Activated T-helper 9 cell treated with anti-CD3 and anti-CD28 coated beads, Interleukin-2, amount 50 U/mL, for 16 hours (primary cell): Measurements from ENCODE around the gene SPDEF.

Experiments used
- DNase-seq: peaks from one replicate; pipeline ENCODE4 v3.0.0-alpha.2; 2020; ENCODE audit warnings: low read depth

Gene SPDEF

GRCh38 chr6:34544776-34545471 lies 11.2 kb downstream of the SPDEF start:
- DNase-seq = no peak

DNA sequence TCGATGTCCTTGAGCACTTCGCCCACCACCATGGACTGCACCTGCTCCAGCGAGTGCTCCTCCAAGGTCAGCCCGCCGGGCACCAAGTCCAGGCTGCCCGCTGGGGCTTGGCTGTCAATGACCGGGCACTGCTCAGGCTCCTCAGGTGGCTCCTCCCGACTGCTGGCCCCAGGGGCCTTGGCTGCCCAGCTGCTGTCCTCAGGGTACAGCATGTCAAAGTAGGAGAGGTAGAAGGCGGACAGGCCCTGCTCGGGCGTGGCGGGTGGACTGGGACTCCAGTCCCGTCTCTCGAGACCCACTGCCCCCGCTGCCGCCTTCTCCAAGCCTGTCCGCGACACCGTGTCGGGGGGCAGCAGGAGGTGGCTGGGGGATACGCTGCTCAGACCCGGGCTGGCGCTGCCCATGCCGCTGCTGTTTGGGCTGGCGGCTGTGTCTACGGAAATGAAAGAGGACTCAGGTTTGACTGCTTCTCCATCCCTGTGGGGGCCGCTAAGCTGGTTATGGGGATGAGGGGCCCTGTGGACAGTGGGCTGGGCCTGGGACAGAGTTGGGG lies 12.0 kb downstream of the SPDEF start:
- DNase-seq = no peak

DNA sequence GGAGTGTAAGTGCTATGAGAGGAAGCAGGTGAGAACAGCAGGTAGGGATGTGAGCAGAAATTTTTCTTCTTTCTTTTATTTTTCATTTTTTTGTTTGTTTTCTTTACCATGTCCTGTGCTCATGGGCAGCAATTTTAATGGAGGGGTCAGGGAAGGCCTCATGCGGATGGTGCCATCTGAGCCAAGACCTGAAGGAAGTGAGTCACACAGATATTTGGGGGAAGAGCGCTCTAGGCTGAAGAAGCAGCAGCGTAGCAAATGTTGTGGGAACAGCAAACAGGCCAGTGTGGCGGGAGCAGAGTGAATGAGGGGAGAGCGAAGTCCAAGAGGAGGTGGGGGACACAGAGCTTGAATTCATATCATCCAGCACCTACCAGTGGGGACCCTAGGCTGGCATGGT lies 12.7 kb downstream of the SPDEF start:
- DNase-seq = no peak

DNA sequence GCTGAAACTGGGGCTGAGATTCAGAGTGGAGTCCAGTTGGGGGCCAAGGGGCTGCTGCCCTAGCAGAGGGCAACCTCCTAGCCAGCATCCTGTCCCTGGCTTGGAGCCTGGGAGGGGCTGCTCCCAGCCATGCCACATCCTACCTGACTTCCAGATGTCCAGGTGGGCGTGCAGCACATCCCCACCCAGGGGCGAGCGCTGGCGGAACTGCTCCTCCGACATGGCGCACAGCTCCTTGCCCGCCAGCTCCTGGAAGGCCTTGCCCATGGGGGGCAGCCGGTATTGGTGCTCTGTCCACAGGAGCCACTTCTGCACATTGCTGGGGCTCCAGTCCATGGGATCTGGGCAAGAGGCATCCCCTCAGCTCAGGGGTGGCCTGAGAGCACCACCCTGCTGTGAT lies 15.3 kb downstream of the SPDEF start:
- DNase-seq = no peak

DNA sequence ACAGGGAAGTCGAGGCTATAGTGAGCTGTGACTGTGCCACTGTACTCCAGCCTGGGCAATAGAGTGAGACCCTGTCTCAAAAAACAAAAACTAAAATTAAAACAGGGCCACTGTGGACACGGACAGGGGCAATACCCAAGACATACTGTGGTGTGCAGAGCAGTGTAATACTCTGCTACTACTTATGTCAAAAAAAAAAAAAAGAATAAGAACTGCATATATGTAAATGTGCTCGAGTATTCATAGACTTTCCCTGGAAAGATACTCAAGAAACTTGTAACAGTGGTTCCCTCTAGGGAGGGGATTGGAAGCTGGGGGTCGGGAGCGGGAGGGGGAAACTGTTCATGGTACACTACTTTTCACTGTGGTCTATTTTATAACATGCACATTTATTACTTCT lies 15.9 kb downstream of the SPDEF start:
- no peak for DNase-seq

GRCh38 chr6:34539181-34539580 lies 16.9 kb downstream of the SPDEF start:
- no peak for DNase-seq

DNA sequence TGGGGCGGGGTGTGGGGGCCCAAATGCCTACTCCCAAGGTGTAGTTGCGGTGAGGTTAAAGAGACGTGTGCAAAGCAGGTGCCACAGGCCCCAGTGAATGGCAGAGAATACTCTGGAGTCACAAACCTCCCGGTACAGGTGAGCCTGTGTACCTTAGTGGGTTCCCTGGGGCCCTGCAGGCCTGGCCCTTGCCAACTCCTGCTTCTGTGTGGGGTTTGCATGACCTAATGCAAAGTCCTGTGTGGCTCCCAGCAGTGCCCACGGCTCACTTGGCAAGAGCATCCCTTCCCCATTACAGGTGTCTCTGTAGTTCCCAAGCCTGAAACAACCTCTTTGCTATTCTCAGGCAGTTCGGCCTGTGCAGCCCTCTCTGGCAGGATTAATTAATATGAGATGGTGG lies 17.5 kb downstream of the SPDEF start:
- DNase-seq = no peak

GRCh38 chr6:34537922-34538550 lies 18.1 kb downstream of the SPDEF start:
- DNase-seq = no peak

- no peak for DNase-seq
These were observed 18.9 kb downstream of the SPDEF start for GRCh38 chr6:34536959-34537848.

DNA sequence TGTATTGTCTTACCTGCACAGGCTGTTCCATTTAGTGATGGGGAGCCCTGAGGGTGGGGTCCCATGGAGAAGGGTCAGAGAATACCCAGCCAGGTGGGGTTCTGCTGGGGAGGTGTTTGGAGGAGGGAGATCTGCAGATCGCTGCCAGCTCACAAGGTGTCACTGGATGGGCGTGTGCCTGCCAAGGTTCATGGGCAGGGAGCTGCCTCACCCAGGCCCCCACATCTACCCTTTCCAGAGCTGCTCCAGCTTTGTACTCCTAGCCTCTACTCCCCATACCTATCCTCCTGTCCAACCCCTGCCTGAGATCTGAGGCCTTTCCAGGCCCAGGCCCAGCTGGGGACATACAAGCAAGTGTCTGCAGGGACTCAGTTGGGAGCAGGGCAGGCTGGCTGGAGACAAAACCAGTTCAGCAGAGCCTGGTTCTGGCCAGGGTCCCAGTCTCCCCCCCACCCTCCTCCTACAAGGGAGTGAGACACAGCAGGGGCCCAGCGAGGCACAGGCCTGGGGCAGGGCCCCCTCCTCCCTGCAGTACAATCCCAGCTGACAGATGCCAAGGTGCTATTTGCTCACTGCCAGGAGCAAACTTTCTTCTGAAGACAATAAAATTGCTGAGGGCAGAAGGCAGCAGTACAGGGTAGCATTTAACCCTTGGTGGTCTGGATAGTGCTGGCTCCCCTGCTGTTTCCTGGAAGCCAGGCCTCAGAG lies 19.7 kb downstream of the SPDEF start:
- no peak for DNase-seq

DNA sequence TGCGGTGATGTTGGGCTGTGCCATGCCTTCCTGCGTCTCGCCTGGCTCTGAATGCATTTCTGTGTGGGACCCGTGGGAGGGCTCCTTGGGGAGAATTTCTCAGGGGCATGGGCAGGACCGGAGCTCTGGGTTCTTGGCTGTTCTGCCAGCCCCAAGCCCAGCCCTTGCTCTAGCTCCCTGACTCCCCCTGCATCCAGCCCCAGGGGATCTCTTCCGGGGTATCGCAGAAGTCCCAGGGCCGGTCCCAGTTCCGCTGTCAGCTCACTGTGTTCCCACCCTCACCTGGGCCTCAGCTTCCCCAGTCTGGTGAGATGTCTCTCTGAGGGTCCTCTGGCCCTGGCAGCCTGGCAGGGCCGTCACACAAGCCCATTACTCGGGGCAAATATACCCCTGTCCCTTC lies 20.5 kb downstream of the SPDEF start:
- no peak for DNase-seq

DNA sequence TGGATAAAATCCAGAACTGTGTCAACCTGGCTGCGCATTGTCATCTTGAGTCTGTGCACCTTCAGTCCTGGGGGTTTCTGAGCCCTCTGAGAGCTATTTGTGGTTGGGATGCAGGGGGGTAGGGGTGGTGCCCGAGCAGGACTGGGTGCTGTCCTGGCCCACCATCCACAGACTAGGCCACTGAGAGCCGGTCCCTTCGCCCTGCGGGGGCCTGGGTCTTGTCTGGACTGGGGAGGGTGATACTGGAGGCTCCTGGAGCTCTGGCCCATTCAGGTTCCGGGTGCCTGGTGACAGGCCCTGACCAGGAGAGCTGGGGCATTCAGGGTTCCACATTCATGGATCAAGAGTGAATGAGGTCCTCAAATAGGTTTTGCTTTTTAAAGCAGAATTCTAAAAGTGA lies 20.9 kb downstream of the SPDEF start:
- DNase-seq = no peak

- no peak for DNase-seq
These were observed 21.5 kb downstream of the SPDEF start for GRCh38 chr6:34534656-34535055.

GRCh38 chr6:34534146-34534545 lies 22.0 kb downstream of the SPDEF start:
- no peak for DNase-seq

- DNase-seq = no peak
These were observed 23.9 kb downstream of the SPDEF start for GRCh38 chr6:34532230-34532629.

- no peak for DNase-seq
These were observed 24.4 kb downstream of the SPDEF start for GRCh38 chr6:34531580-34532201.

DNA sequence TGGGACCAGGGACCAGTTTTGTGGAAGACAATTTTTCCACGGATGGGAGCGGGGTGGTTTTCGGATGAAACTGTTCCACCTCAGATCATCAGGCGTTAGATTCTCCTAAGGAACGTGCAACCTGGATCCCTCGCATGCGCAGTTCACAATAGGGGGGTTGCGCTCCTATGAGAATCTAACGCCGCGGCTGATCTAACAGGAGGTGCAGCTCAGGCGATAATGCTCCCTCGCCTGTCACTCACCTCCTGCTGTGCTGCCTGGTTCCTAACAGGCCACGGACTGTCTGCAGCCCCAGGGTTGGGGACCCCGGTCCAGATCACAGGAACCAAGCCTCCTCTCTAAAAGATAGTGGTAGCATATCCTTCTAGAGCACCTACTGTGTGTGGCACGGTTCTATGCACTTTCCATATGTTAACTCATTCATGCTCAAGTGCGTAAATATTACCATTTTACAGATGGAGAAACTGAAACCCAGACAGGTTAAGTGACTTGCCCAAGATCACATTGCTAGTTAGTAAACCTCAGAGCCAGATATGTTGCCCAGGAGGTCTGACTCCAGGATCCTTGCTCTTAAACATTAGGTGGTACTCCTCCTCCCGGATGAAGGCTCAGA lies 25.3 kb downstream of the SPDEF start:
- DNase-seq = no peak

DNA sequence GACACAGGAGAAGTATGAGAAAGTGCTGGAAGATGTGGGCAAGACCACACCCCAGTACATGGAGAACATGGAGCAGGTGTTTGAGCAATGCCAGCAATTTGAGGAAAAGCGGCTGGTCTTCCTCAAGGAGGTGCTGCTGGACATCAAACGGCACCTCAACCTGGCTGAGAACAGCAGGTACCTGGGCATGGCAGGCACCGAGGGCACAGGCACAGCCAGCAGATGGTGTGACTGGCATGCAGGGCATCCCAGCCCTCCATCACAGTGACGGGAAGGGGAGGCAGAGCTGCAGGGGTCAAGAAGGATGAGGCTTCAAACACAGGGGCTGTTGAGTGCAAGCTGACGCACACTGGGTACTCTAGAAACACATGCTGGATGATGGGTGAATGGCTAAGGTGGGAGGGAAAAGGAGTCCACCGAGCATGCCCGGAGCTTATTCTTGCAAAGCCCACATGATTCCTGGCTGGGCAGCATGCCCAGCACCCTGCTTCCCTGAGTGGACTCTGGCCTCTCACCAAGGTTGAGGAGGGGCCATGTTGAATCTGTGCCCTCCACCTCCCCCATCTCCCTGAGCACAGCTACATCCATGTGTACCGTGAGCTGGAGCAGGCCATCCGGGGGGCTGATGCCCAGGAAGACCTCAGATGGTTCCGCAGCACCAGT lies 26.3 kb downstream of the SPDEF start:
- no peak for DNase-seq

DNA sequence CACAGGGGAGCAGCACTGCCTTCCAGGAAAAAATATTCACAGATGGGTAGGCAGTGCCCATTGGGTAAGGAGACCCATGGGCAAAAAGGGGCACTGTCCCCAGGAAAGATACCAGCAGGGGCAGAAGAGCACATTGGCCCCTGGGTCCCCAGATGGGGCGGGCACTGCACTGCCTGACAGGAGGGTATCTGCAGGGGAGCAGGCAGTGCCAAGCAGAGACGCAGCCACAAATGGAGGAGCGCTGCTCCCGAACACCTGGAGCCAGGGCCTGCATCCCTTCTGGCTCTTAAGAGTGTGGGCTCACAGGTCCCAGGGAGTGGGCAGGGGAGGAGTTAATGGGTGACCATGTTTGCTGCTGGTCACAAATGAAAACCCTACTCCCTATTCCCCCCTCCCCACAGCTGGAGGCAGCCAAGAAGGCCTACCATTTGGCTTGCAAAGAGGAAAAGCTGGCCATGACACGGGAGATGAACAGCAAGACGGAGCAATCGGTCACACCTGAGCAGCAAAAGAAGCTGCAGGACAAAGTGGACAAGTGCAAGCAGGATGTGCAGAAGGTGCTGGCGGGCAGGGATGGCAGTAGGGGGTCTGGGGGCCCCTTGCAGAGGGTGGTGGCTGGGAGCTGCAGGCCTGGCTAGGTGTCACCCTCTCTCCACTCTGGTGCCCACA lies 27.0 kb downstream of the SPDEF start:
- no peak for DNase-seq
